Upper lobe of left lung (tissue), 6 donors: ENCODE results near the gene CLSTN2. TPM values are rescaled to one million over a fixed set of nuclear protein-coding genes. Genes with fewer than 3 reads are reported as not detected.

Experiments
- ATAC-seq, 2 donors: fragments of 200-7000 bp; cut with Tn5 transposase; one replicate each; pipeline ENCODE4 v1.9.1; 2022; ENCODE audit warnings: mild to moderate bottlenecking in 2 of 2, moderate library complexity in 2 of 2; ENCODE audit not compliant: low FRiP score in 2 of 2
- DNase-seq, 2 donors: peaks; one replicate each; pipeline ENCODE4 v3.0.0-alpha.2; 2019 to 2020
- H3K27ac ChIP-seq, 4 donors: fragments of 200-600 bp; sonication (generic); one replicate each; pipeline ENCODE4 v1.5.1; 2016 to 2019
- H3K27me3 ChIP-seq, 4 donors: fragments of 200-600 bp; sonication (generic); one replicate each; pipeline ENCODE4 v1.5.1; 2017 to 2019
- H3K36me3 ChIP-seq, 4 donors: fragments of 200-600 bp; sonication (generic); one replicate each; pipeline ENCODE4 v1.5.1; 2016 to 2019
- H3K4me1 ChIP-seq, 4 donors: fragments of 200-600 bp; sonication (generic); one replicate each; pipeline ENCODE4 v1.5.1; 2018 to 2019
- H3K4me3 ChIP-seq, 4 donors: fragments of 200-600 bp; sonication (generic); one replicate each; pipeline ENCODE4 v1.5.1; 2017 to 2019; ENCODE audit warnings: mild to moderate bottlenecking in 2 of 4, moderate library complexity in 1 of 4
- H3K9me3 ChIP-seq, 4 donors: fragments of 200-600 bp; sonication (generic); one replicate each; pipeline ENCODE4 v1.5.1; 2018 to 2019
- EP300 ChIP-seq, 4 donors: sonication (generic); formaldehyde crosslinking; IDR thresholded peaks; one replicate each; pipeline ENCODE4 v1.5.1; 2017; ENCODE audit warnings: antibody characterized with exemption in 4 of 4, control low read depth in 2 of 4
- POLR2A ChIP-seq, 4 donors: fragments of 450-650 bp; IDR thresholded peaks; one replicate each; pipeline ENCODE4 v1.5.1; 2016 to 2017; ENCODE audit warnings: antibody characterized with exemption in 4 of 4, mild to moderate bottlenecking in 2 of 4
- POLR2AphosphoS5 ChIP-seq, 2 donors: sonication (generic); formaldehyde crosslinking; IDR thresholded peaks; one replicate each; pipeline ENCODE4 v1.5.1; 2017; ENCODE audit warnings: antibody characterized with exemption in 2 of 2
- WGBS, 2 donors: methylation state at CpG; one replicate each; pipeline ENCODE4 v1.1.5; 2017 to 2018; 5-methylcytosine and 5-hydroxymethylcytosine counted together
- total RNA-seq, 6 donors: library from RNA; depleted of rRNA in 4 of 6; stranded (reverse); fragments of >200 nt in 4 of 6; gene quantifications; one replicate each; pipeline versions ENCODE4 v1.1.0 to v1.2.1, GENCODE V29; 2016 to 2021
- TF ChIP-seq, protein P1 (sequence below), 6 experiments: fragments of 450-650 bp in 4 of 6; fragments of 200-600 bp in 2 of 6; sonication (generic) in 2 of 6; IDR thresholded peaks; one replicate each; pipeline ENCODE4 v1.5.1; 2016 to 2019; ENCODE audit warnings: antibody characterized with exemption in 6 of 6
- donor health status: DM: no; HTN: no; CAD: no; lungs with moderate emphysema.
- donor health status: DM: no; HTN: yes; CAD: no; lungs with severe emphysema.

CLSTN2 gene
- total RNA-seq, 6 donors from 2014 or later, result 1.0 to 4.3 (median 1.6) TPM

DNA sequence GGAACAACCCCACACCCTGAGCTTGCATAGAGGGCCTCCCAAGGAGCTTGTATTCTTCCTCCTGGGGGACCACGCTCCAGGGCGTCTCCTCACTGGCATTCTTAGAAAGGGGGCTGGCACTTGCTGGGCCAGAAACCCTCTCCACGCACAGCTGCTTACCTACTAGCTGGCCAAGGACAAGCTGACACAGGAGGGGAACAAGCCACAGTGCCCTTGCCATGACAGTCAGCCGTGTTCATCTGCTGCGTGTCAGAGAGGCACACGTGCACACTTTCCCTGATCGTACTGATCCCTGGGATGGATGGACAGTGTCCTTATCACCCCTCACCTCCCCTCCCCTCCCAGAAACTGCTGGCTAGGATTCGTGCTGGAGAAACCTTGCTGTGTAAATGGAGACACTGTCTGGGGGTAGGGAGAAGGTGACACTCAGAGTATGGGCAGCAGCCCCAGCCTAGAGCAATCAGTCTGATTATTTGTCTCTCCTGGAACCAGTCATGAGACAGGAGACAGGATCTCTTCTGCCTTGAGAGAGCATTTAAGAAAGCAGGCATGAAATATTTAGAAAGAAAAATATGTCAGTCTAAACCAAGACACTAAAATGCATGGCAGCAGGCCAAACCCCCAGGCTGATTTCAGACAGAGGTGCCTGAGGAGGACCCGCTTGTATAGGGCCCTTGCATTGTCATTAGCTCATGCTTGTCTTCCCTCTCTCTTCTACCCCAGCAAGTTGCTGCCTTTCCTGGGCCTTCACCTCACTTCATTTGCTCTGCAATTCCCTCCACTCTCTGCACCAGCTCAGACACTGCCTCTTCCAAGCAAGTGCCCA is 431.1 kb downstream of the CLSTN2 start:
- Histone ChIP-seq H3K9me3 (no peaks in the 10 kb centered on the region), H3K4me1 (no peaks in the 10 kb centered on the region), H3K27ac (no peak overlapping the region), H3K4me3 (no peak overlapping the region), H3K36me3 (no peaks in the 10 kb centered on the region), H3K27me3 (no peaks in the 10 kb centered on the region)
- no peak for DNase-seq
- WGBS, 2 donors, result 73 to 74% methylated on average over 9 of the region's 9 CpGs
- peak in 1 of 2 donors; percentile 9 for ATAC-seq
- no peak for TF ChIP-seq POLR2AphosphoS5 (IDR thresholded peaks at IDR 0.05)

DNA sequence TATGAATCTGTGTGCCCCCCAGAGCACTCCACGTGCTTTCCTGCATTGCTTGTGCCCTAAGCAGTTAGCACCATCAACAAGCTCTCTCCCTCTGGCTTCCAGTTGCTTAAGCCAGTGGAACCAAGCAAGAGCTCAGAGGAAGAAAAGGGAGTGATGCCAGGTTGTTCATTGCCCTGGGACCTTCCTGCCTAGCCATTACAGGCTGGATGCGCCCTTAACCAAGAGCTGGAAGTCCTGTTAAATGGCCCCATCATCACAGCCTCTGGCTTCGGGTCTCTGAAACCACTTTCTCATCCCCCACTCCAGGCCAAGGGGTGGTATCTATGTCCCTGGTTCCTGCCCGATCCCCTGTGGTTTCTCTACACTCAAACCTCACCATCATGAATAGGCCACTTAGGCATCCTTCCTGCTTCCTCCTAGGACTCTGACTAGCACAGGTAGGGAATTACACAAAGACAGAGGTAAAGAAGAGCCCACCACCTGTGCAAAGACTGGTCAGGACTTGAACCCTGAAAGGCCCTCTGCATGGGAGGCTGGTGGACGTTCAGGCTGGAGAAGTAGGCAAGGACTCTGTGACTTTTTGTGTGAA is 433.3 kb downstream of the CLSTN2 start:
- Histone ChIP-seq H3K27ac (no peak overlapping the region), H3K4me3 (no peak overlapping the region), H3K4me1 (no peaks in the 10 kb centered on the region), H3K36me3 (no peaks in the 10 kb centered on the region), H3K9me3 (no peaks in the 10 kb centered on the region), H3K27me3 (no peaks in the 10 kb centered on the region)
- no peak for ATAC-seq
- TF ChIP-seq POLR2AphosphoS5 (IDR thresholded peaks at IDR 0.05), result no peak
- TF ChIP-seq EP300 (IDR thresholded peaks at IDR 0.05), result no peak
- TF ChIP-seq POLR2A (IDR thresholded peaks at IDR 0.05), result no peak
- TF ChIP-seq, protein P1, sequence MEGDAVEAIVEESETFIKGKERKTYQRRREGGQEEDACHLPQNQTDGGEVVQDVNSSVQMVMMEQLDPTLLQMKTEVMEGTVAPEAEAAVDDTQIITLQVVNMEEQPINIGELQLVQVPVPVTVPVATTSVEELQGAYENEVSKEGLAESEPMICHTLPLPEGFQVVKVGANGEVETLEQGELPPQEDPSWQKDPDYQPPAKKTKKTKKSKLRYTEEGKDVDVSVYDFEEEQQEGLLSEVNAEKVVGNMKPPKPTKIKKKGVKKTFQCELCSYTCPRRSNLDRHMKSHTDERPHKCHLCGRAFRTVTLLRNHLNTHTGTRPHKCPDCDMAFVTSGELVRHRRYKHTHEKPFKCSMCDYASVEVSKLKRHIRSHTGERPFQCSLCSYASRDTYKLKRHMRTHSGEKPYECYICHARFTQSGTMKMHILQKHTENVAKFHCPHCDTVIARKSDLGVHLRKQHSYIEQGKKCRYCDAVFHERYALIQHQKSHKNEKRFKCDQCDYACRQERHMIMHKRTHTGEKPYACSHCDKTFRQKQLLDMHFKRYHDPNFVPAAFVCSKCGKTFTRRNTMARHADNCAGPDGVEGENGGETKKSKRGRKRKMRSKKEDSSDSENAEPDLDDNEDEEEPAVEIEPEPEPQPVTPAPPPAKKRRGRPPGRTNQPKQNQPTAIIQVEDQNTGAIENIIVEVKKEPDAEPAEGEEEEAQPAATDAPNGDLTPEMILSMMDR (IDR thresholded peaks at IDR 0.05), result no peak
- no peak for DNase-seq
- 82 to 88% methylated on average over 5 of the region's 5 CpGs for WGBS, 2 donors

- Histone ChIP-seq H3K4me3 (no peak overlapping the region), H3K9me3 (no peaks in the 10 kb centered on the region), H3K27ac (no peak overlapping the region), H3K36me3 (no peaks in the 10 kb centered on the region), H3K27me3 (no peaks in the 10 kb centered on the region), H3K4me1 (no peaks in the 10 kb centered on the region)
- no peak for DNase-seq
- 19 to 40% methylated on average over 1 to 2 of the region's 2 CpGs for WGBS, 2 donors
- TF ChIP-seq POLR2AphosphoS5 (IDR thresholded peaks at IDR 0.05) (no peak), POLR2A (IDR thresholded peaks at IDR 0.05) (no peak), EP300 (IDR thresholded peaks at IDR 0.05) (no peak)
- TF ChIP-seq, protein P1 (IDR thresholded peaks at IDR 0.05), result no peak
- no peak for ATAC-seq
Observed at GRCh38 chr3:140370686-140371085, 435.7 kb downstream of the CLSTN2 start.

- no peak overlapping the region for H3K27ac ChIP-seq
- H3K4me3 ChIP-seq, result no peak overlapping the region
- no peaks in the 10 kb centered on the region for H3K27me3 ChIP-seq
- H3K36me3 ChIP-seq, result no peaks in the 10 kb centered on the region
- DNase-seq (no peak), ATAC-seq (no peak)
- H3K9me3 ChIP-seq, result no peaks in the 10 kb centered on the region
- no peak for TF ChIP-seq EP300 (IDR thresholded peaks at IDR 0.05)
- TF ChIP-seq, protein P1 (IDR thresholded peaks at IDR 0.05), result no peak
- 71 to 100% methylated on average over 1 of the region's 1 CpG for WGBS, 2 donors
- H3K4me1 ChIP-seq, result no peaks in the 10 kb centered on the region
Observed at GRCh38 chr3:140373234-140373633, 438.2 kb downstream of the CLSTN2 start.

GRCh38 chr3:140375002-140375401 is 440.0 kb downstream of the CLSTN2 start:
- Histone ChIP-seq H3K36me3 (no peaks in the 10 kb centered on the region), H3K27ac (no peak overlapping the region), H3K9me3 (no peaks in the 10 kb centered on the region), H3K27me3 (no peaks in the 10 kb centered on the region), H3K4me1 (no peaks in the 10 kb centered on the region), H3K4me3 (no peak overlapping the region)
- TF ChIP-seq EP300 (IDR thresholded peaks at IDR 0.05) (no peak), POLR2A (IDR thresholded peaks at IDR 0.05) (no peak), POLR2AphosphoS5 (IDR thresholded peaks at IDR 0.05) (no peak)
- TF ChIP-seq, protein P1 (IDR thresholded peaks at IDR 0.05), result no peak
- no peak for ATAC-seq
- no peak for DNase-seq
- 73 to 80% methylated on average over 1 of the region's 1 CpG for WGBS, 2 donors
